Endometrium (tissue), 2 donors: ENCODE measurements around the gene PHGDH.

ENCODE experiments used
- FAIRE-seq: peaks from 2 replicates; lab custom pipeline; 2012; peaks lifted over from hg19 to GRCh38; lab: Jason Lieb, UNC
- donor health status: control.
- donor health status: control.

The PHGDH gene

GRCh38 chr1:119732465-119733168 is 20.9 kb downstream of the PHGDH start:
- no peak for FAIRE-seq

GRCh38 chr1:119733754-119734153 is 22.0 kb downstream of the PHGDH start:
- FAIRE-seq = no peak

GRCh38 chr1:119735217-119735616 is 23.5 kb downstream of the PHGDH start:
- FAIRE-seq = no peak

- FAIRE-seq = no peak
Observed at GRCh38 chr1:119736649-119737039, 24.9 kb downstream of the PHGDH start.

- no peak for FAIRE-seq
Observed at GRCh38 chr1:119737040-119737682, 25.4 kb downstream of the PHGDH start.

- no peak for FAIRE-seq
Observed at GRCh38 chr1:119738100-119738720, 26.5 kb downstream of the PHGDH start.

- no peak for FAIRE-seq
Observed at GRCh38 chr1:119739150-119739549, 27.4 kb downstream of the PHGDH start.

GRCh38 chr1:119740261-119740660 is 28.5 kb downstream of the PHGDH start:
- FAIRE-seq = no peak

- FAIRE-seq = no peak
Observed at GRCh38 chr1:119740896-119741780, 29.4 kb downstream of the PHGDH start.

GRCh38 chr1:119742202-119742601 is 30.5 kb downstream of the PHGDH start:
- FAIRE-seq = no peak

- no peak for FAIRE-seq
Observed at GRCh38 chr1:119742677-119743076, 30.9 kb downstream of the PHGDH start.

- no peak for FAIRE-seq
Observed at GRCh38 chr1:119743308-119743707, 31.6 kb downstream of the PHGDH start.

GRCh38 chr1:119743776-119744597 is 32.3 kb downstream of the PHGDH start:
- FAIRE-seq = no peak

- no peak for FAIRE-seq
Observed at GRCh38 chr1:119744598-119744942, 32.8 kb downstream of the PHGDH start.

GRCh38 chr1:119745034-119745433 is 33.3 kb downstream of the PHGDH start:
- FAIRE-seq = no peak

- FAIRE-seq = no peak
Observed at GRCh38 chr1:119747451-119747850, 35.7 kb downstream of the PHGDH start.

- FAIRE-seq = no peak
Observed at GRCh38 chr1:119748040-119748439, 36.3 kb downstream of the PHGDH start.

GRCh38 chr1:119752592-119752991 is 40.9 kb downstream of the PHGDH start:
- no peak for FAIRE-seq

- FAIRE-seq = no peak
Observed at GRCh38 chr1:119758584-119758983, 46.9 kb downstream of the PHGDH start.

GRCh38 chr1:119762409-119762808 is 50.7 kb downstream of the PHGDH start:
- no peak for FAIRE-seq

- FAIRE-seq = no peak
Observed at GRCh38 chr1:119762953-119763352, 51.2 kb downstream of the PHGDH start.

GRCh38 chr1:119764220-119764619 is 52.5 kb downstream of the PHGDH start:
- FAIRE-seq = no peak
